Measurements from ENCODE around the gene POLG2. TPM values are rescaled to one million over a fixed set of nuclear protein-coding genes. Genes with fewer than 3 reads are reported as not detected.

The POLG2 gene
- total and polyA plus RNA-seq, 2 donors (not counting 3 experiments of a cell fraction or from before 2014, with no cell fraction given) = 6.5 to 18.6 TPM

DNA sequence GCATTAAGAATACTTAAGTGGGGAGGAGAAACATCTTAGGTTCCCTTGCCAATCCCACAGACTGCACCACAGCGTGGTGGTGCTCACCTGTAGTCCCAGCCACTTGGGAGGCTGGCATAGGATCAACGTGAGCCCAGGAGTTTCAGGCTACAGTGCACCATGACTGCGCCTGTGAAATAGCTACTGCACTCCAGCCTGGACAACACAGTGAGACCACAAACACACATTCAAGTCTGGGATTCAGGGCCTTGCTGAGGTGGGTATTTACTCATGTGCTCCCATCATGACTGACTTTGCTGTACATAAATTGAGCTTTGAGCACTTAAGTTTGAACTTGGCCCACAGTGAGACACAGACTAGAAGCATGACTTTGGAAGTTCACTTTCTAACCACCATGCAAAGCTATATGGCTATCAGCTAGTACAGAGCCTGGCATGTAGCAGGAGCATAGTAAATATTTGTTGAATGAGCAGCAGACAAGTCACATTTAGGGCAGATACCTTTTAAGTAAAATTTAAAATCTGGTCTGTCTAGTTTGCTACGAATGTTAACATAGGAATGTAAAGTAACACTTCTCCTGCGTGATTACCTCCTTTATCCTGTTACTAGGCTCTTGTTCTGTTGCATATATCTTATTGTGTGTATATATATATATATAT lies 43.4 kb upstream of the POLG2 start:
- Histone ChIP-seq H3K9ac (replicated peaks; ENCODE audit: extremely low read depth, insufficient read depth, low read length) (no peak overlapping the region), H4K20me1 (replicated peaks; ENCODE audit: control insufficient read depth, extremely low read depth, insufficient read depth, low read length) (no peaks in the 10 kb centered on the region), H3K9me3 (replicated peaks; ENCODE audit: control insufficient read depth, insufficient read depth, low read length) (no peaks in the 10 kb centered on the region), H3K79me2 (ENCODE audit: control insufficient read depth, insufficient read depth, low read length) (peaks cover 4% of the 10 kb centered on the region), H3K4me3 (replicated peaks in 1 of 3; ENCODE audit: insufficient read depth in 1 of 3, low read depth in 1 of 3, low read length in 3 of 3) (no peak overlapping the region), H3K4me2 (ENCODE audit: insufficient read depth, low read length) (no peak overlapping the region), H2AFZ (ENCODE audit: low read depth, low read length) (no peak overlapping the region), H3K9me1 (replicated peaks; ENCODE audit: control insufficient read depth, extremely low read depth, insufficient read depth, low read length) (no peaks in the 10 kb centered on the region), H3K27me3 (ENCODE audit: control insufficient read depth in 2 of 2, insufficient read depth in 2 of 2, low read length in 2 of 2) (no peaks in the 10 kb centered on the region), H3K36me3 (ENCODE audit: control insufficient read depth in 2 of 2, extremely low read depth in 1 of 2, insufficient read depth in 2 of 2, low read length in 2 of 2) (peaks cover 20 to 36% of the 10 kb centered on the region in 2 experiments), H3K27ac (ENCODE audit: insufficient read depth, low read depth, low read length) (no peak overlapping the region), H3K4me1 (ENCODE audit: control insufficient read depth, extremely low read depth, insufficient read depth, low read length) (no peaks in the 10 kb centered on the region)
- intact Hi-C loops (cut with micrococcal nuclease) = no loop called here
- DNase-seq (ENCODE audit: low read depth, low spot score) (no peak), FAIRE-seq (no peak)
- ChIA-PET CTCF (interaction anchor here (0.8 kb wide), 1 partner anchor 109 kb away, joined by 4 read pairs; no protein-coding TSS in a partner anchor), POLR2A (no interaction called here)
- BruUV-seq (replicated peaks) = no TSS peak
- dilution Hi-C loops (cut with MboI; ENCODE audit: extremely low pct_ligation_motif_present, low sequenced_read_pairs) = no loop called here
- no peak for TF ChIP-seq GATA2 (IDR thresholded peaks at IDR 0.05; ENCODE audit: insufficient read depth, insufficient read length, low read depth, low read length)
- no peak for TF ChIP-seq EZH2 (IDR thresholded peaks at IDR 0.05; ENCODE audit: borderline replicate concordance, low read depth, low read length, severe bottlenecking)
- no peak for TF ChIP-seq MYC (IDR thresholded peaks at IDR 0.05; ENCODE audit: low read depth, low read length)
- peak; percentile 74 for TF ChIP-seq POLR2A (IDR thresholded peaks at IDR 0.05; ENCODE audit: low read depth, low read length)

DNA sequence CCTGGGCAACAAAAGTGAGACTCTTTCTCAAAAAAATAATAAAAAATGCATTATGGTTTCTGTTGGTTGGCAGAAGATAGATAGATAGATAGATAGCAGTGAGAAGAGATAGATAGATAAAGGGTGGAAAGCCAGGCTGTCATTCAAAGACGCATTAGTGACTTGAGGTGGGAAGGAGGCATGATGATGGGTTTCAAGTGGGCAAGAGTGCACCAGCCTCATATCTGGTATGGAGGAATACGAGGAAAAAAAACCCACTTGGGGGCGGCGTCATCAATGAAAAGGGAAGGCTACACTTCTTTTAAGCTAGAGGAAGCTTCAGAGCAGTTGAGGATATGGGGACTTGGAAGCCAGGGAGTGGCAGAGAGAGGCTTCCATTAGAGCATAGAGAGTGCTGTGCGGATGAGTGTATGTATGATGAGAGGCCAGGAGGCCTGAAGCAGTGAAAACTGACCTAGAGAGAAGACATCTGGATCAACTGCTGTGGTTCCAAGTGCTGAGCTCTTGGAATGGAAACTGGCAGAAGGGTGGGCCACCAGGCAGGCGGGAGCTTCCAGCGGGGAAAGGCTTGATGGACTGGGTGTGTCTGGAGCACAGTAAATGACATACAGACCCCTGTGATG lies 41.8 kb upstream of the POLG2 start:
- Histone ChIP-seq H2AFZ (ENCODE audit: low read depth, low read length) (no peak overlapping the region), H3K4me2 (ENCODE audit: insufficient read depth, low read length) (no peak overlapping the region), H3K27ac (ENCODE audit: insufficient read depth, low read depth, low read length) (no peak overlapping the region), H3K9ac (replicated peaks; ENCODE audit: extremely low read depth, insufficient read depth, low read length) (no peak overlapping the region), H3K9me1 (replicated peaks; ENCODE audit: control insufficient read depth, extremely low read depth, insufficient read depth, low read length) (no peaks in the 10 kb centered on the region), H3K27me3 (ENCODE audit: control insufficient read depth in 2 of 2, insufficient read depth in 2 of 2, low read length in 2 of 2) (no peaks in the 10 kb centered on the region), H3K36me3 (ENCODE audit: control insufficient read depth in 2 of 2, extremely low read depth in 1 of 2, insufficient read depth in 2 of 2, low read length in 2 of 2) (peaks cover 25 to 32% of the 10 kb centered on the region in 2 experiments), H3K9me3 (replicated peaks; ENCODE audit: control insufficient read depth, insufficient read depth, low read length) (no peaks in the 10 kb centered on the region), H3K4me1 (ENCODE audit: control insufficient read depth, extremely low read depth, insufficient read depth, low read length) (no peaks in the 10 kb centered on the region), H3K4me3 (replicated peaks in 1 of 3; ENCODE audit: insufficient read depth in 1 of 3, low read depth in 1 of 3, low read length in 3 of 3) (no peak overlapping the region), H4K20me1 (replicated peaks; ENCODE audit: control insufficient read depth, extremely low read depth, insufficient read depth, low read length) (no peaks in the 10 kb centered on the region), H3K79me2 (ENCODE audit: control insufficient read depth, insufficient read depth, low read length) (no peaks in the 10 kb centered on the region)
- no TSS peak for BruUV-seq (replicated peaks)
- ChIA-PET POLR2A (no interaction called here), CTCF (no interaction called here)
- intact Hi-C loops (cut with micrococcal nuclease) = no loop called here
- DNase-seq (ENCODE audit: low read depth, low spot score) = no peak
- TF ChIP-seq GATA2 (IDR thresholded peaks at IDR 0.05; ENCODE audit: insufficient read depth, insufficient read length, low read depth, low read length) (no peak), POLR2AphosphoS5 (IDR thresholded peaks at IDR 0.05; ENCODE audit: insufficient read depth, low read depth, low read length) (peak; percentile 13), POLR2A (IDR thresholded peaks at IDR 0.05; ENCODE audit: low read depth, low read length) (peak; percentile 22)
- FAIRE-seq = no peak
- dilution Hi-C loops (cut with MboI; ENCODE audit: extremely low pct_ligation_motif_present, low sequenced_read_pairs) = no loop called here

Measured in endothelial cell of umbilical vein (primary cell).